HG03097 (cell line): Measurements from ENCODE around the gene PDE1A.

Source experiments
- ATAC-seq: cut with Tn5 transposase; IDR thresholded peaks from one replicate; pipeline ENCODE4 v1.9.1; 2021; ENCODE audit not compliant: unreplicated experiment, low FRiP score

The PDE1A gene

GRCh38 chr2:182148344-182148743 lies 278.5 kb downstream of the PDE1A start:
- ATAC-seq = no peak

- no peak for ATAC-seq
These were observed 282.1 kb downstream of the PDE1A start for GRCh38 chr2:182144776-182145165.

DNA sequence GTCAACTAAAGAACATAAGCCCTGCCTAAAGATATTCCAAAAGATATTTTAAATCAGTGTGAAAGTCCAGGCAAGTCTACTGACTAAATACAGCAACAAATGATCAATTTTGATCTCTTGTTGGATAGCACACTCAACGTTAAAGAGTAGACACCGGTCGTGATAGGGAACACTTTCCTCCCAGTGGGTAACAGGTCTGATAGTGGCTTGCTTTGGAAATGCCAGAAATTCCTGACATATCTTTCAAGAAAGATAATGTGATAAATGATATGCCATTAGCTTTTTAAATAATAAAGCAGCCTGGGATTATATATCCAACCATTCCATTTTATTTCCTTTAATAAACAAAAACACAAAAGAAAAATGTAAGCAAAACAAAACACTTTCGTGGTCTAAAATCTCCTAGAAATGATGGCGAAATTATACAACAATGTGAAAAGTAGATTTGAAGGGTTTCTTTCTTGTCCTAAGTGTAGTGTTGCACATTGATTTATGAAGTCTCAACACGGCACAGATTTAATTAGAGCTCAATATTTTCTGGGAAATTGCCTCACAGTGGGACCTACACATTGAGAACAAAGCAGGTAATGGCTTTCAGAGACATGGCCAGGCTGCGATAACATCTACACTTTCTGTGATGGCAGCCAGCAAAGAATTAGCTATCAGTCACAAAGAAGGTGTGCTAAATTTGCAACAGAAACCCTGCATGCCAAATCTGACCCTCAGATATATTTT lies 282.6 kb downstream of the PDE1A start:
- no peak for ATAC-seq

- ATAC-seq = no peak
These were observed 284.8 kb downstream of the PDE1A start for GRCh38 chr2:182142062-182142461.

DNA sequence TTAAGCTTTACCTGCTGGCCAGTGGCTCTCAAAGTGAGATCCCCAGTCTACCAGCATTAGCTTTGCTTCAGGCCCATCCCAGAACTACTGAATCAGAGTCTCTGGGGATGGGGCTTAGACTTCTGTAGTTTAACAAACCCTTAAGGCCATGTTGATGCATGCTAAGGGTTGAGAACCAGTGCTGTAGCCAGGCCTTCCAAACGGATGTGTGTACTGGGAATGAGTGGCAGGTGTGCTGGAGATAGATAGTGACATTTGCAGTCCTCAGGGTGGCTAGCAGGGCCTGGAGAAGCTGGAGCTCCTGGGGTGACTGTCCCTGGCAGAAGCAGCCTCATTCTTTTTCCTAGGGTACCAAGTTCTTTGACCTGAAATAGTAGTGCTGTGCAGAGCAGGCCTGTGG lies 292.6 kb downstream of the PDE1A start:
- no peak for ATAC-seq

DNA sequence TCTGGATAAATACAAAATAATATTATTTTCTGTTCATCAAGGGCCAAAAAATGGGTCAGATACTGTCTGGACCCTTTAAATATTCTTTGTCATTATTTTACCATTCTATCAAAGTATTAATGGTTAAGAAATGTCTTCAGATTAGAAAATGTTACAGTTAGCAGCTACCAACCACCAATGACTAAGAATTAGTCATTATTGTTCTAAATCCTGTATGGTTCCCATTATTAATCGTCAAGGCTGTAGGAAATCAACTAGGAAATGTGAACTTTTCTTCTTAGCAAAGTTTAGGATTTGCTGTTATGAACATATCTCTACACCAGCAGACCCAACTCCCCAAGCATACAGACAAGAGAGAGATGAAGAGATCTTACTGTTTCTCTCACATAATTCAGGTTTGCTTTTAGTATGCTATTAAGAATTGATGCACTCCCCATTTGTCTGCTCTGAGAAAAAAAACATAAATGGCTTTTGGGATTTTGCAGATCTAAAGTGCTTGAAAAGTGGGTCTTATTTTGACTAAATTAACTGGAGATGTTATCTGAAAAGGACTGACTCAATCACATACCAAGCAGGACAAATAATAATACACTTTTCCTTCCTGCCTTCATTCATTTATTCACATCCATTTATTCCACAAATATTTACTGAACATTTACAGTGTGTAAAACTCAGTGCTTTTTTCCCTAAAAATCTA lies 293.5 kb downstream of the PDE1A start:
- no peak for ATAC-seq

DNA sequence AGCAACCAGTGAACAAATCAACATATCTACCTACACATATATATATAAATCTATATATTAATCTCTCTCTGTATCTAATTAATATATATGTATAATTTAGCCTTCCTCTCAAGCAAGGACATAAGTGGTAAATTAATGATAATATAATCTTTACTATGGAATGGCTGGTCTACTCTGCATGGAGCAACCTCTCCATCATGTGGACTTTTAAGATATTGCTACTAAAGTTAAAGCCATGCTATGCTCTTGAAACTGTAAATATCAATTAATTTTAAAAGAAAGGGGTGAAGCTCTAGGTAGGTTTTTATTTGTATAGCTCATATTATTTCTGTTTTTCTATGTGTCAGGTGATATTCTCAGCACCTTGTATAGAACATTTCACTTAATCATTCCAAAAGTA lies 294.2 kb downstream of the PDE1A start:
- ATAC-seq = no peak

DNA sequence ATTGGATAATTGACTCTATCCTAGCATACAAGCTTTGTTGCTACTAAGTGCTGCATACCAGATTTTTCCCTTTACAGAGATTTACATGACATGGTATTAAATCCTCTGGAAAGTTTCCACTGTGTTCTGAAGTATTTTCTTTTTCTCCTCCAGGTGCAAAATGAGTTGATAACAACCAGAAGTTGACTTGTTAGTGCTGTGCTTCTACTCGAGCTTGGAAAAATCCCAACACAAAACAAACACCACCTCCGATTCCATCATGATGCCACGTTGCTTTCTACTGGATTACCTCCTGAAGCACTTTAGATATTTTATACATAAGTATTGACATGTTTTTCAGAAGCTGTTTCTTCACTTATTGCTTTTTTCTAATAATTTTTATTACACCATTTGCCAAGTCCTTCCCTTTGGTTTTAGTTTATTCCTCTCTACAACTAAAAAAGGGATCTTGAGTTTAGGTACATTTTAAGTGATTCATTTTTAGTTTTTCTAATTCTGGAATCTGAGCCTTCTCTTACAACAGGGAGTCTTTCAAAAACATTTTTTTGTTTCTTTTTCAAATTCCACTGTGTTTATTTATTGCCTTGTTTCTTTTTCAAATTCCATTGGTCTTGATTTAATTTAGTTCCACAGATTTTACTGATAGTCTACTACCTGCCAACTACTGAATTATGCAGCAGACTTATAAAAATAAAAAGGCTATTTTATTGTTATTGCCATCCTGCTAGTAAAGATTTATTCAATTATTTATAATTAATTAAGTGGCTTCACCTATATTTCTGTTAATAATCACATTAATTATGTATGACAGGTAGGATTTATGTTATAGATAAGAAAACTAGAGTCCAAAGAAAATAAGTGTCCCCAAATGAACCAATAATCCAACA lies 297.8 kb downstream of the PDE1A start:
- ATAC-seq = no peak

- ATAC-seq = no peak
These were observed 309.6 kb downstream of the PDE1A start for GRCh38 chr2:182117196-182117595.

GRCh38 chr2:182116774-182117173 lies 310.1 kb downstream of the PDE1A start:
- no peak for ATAC-seq

DNA sequence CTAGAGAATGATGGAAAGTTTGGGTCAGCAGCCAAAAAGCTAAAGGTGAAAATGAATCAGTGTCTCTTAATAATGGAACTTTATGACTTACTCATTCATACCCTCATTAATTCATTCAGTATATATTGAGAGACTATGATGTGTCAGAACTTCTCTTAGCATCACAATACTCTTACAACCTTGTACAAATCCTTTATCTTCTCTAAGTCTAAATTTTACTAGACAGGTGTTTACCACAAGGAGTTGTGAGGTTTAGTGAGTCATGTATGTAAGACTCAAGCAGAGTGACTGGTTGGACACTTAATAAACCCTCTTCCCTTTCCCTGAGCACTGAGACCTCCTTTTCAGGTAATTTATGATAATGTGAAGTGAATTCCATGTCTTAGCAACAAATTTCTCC lies 311.6 kb downstream of the PDE1A start:
- no peak for ATAC-seq

GRCh38 chr2:182113334-182113733 lies 313.5 kb downstream of the PDE1A start:
- ATAC-seq = no peak

DNA sequence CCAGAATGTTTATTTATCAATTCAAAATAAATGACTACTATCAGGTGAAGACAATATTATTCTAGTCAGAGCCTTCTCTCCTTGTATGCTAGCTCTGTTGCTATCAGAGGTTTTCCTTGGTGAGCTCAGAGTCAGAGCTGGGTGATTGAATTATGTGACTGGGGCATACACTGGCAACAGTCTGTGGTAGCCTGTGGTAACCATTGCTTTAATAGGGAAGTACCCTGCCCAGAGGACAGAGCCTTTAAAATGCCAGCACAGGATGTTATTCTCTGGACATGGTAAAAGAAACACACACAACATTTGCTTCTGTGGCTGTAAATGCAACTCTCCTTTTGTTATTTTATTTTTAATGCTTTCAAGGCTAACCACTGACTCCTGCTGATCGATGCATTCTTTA lies 316.5 kb downstream of the PDE1A start:
- ATAC-seq = no peak

DNA sequence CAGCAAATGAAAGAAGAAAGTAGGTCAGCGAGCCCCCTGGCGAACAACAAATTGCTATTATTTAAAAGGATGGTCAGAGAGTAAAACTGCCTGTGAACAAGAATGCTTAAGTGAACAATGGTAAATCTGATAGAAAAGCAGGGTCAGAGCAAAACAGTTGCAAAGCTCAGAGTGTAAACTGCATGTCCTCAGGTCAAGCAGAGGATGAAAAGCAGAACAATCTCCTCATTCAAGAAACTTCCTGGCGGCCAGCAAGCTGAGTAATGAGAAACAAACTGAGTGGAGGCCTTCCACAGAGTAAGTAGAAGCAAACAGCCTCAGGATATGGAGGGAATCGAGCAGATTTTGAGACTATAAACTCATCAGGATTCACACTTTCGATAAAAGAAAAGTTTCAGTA lies 323.3 kb downstream of the PDE1A start:
- no peak for ATAC-seq

DNA sequence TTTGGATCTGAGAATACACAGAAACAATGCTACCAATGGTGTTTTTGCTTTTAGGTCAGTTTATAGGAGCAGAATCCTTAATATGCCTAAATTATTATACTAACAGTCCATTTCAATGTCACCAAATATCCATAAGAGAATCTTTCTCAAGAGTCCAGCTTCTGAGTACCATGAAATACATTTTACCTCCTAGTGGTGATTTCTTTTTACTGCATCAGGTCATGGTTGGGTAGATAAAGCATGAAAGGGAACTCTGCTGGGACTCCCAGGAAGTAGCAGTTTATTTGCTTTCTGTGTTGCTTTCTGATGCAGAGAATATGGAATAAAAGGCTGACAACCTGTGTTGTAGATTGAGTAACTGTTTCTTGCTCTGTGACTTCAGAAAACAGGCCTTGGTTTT lies 325.6 kb downstream of the PDE1A start:
- no peak for ATAC-seq

GRCh38 chr2:182098648-182099047 lies 328.2 kb downstream of the PDE1A start:
- no peak for ATAC-seq

GRCh38 chr2:182097571-182098164 lies 329.2 kb downstream of the PDE1A start:
- no peak for ATAC-seq

- no peak for ATAC-seq
These were observed 336.4 kb downstream of the PDE1A start for GRCh38 chr2:182090486-182090885.
